GM12878 (cell line): Measurements from ENCODE around the gene RRM2. TPM values are rescaled to one million over a fixed set of nuclear protein-coding genes. Genes with fewer than 3 reads are reported as not detected.
A peak's percentile ranks its signal among the peaks of the same experiment; 100 is the strongest.

ENCODE experiments used
- ATF7 ChIP-seq: fragments of 450-650 bp; IDR thresholded peaks from 2 replicates; pipeline ENCODE4 v1.6.1; 2016; ENCODE audit warnings: low read depth, mild to moderate bottlenecking
- CHD2 ChIP-seq: IDR thresholded peaks from 2 replicates; pipeline ENCODE4 v1.6.1; 2011; ENCODE audit warnings: low read depth, low read length, improper control_type of control experiment, borderline replicate concordance
- CREB1 ChIP-seq: IDR thresholded peaks from 2 replicates; pipeline ENCODE4 v1.6.1; 2012; ENCODE audit warnings: low read depth, mild to moderate bottlenecking, inconsistent platforms
- CTCF ChIP-seq, 3 experiments: IDR thresholded peaks in 2 of 3; conservative IDR thresholded peaks in 1 of 3; 2 replicates each; pipeline ENCODE4 v1.5.1; 2011; ENCODE audit warnings: low read depth in 3 of 3, low read length in 3 of 3, mild to moderate bottlenecking in 3 of 3, control low read depth in 2 of 3, moderate library complexity in 2 of 3, inconsistent platforms in 1 of 3, mixed read lengths in 1 of 3; ENCODE audit not compliant: control insufficient read depth in 2 of 3, insufficient read depth in 1 of 3; ENCODE audit errors: extremely low read depth in 1 of 3
- DPF2 ChIP-seq: fragments of 450-650 bp; IDR thresholded peaks from 2 replicates; pipeline ENCODE4 v1.6.1; 2017; ENCODE audit warnings: mild to moderate bottlenecking
- ELK1 ChIP-seq: IDR thresholded peaks from 2 replicates; pipeline ENCODE4 v1.6.1; 2012; ENCODE audit warnings: low read depth, low read length, improper control_type of control experiment
- JUNB ChIP-seq: IDR thresholded peaks from 2 replicates; pipeline ENCODE4 v1.6.1; 2016; ENCODE audit warnings: antibody characterized with exemption, mild to moderate bottlenecking
- KDM1A ChIP-seq: fragments of 200-600 bp; sonication (generic); IDR thresholded peaks from 2 replicates; pipeline ENCODE4 v1.6.1; 2016; ENCODE audit warnings: borderline replicate concordance
- NR2F1 ChIP-seq: fragments of 450-650 bp; conservative IDR thresholded peaks from 2 replicates; pipeline ENCODE4 v1.6.1; 2017; ENCODE audit warnings: mild to moderate bottlenecking
- POLR2A ChIP-seq: IDR thresholded peaks from 2 replicates; pipeline ENCODE4 v1.6.1; 2011; ENCODE audit warnings: low read depth, mild to moderate bottlenecking, low read length
- POLR2AphosphoS5 ChIP-seq: IDR thresholded peaks from 2 replicates; pipeline ENCODE4 v1.6.1; 2011; ENCODE audit warnings: mild to moderate bottlenecking, low read length, inconsistent platforms
- RAD21 ChIP-seq: IDR thresholded peaks from 2 replicates; pipeline ENCODE4 v1.6.1; 2011; ENCODE audit warnings: mild to moderate bottlenecking, low read depth, low read length, moderate library complexity; ENCODE audit not compliant: insufficient read depth
- SMARCA5 ChIP-seq: fragments of 450-650 bp; IDR thresholded peaks from 2 replicates; pipeline ENCODE4 v1.6.1; 2017; ENCODE audit warnings: mild to moderate bottlenecking
- TCF3 ChIP-seq: IDR thresholded peaks from 2 replicates; pipeline ENCODE4 v1.6.1; 2012; ENCODE audit warnings: low read depth, mild to moderate bottlenecking, low read length, borderline replicate concordance; ENCODE audit not compliant: insufficient read depth
- USF1 ChIP-seq: IDR thresholded peaks from 2 replicates; pipeline ENCODE4 v1.6.1; 2011; ENCODE audit warnings: borderline replicate concordance, low read depth, mild to moderate bottlenecking, moderate library complexity, mixed read lengths, low read length; ENCODE audit not compliant: insufficient read depth; ENCODE audit errors: extremely low read length
- ZBTB4 ChIP-seq: fragments of 450-650 bp; formaldehyde crosslinking; IDR thresholded peaks from 2 replicates; pipeline ENCODE4 v1.4.0; 2022; ENCODE audit warnings: mild to moderate bottlenecking, moderate library complexity
- ZNF217 ChIP-seq: fragments of 450-650 bp; IDR thresholded peaks from 2 replicates; pipeline ENCODE4 v1.6.1; 2017; ENCODE audit warnings: antibody characterized with exemption, mild to moderate bottlenecking
- ZNF384 ChIP-seq: IDR thresholded peaks from 2 replicates; pipeline ENCODE4 v1.6.1; 2012; ENCODE audit warnings: low read depth, mild to moderate bottlenecking, low read length, improper control_type of control experiment, borderline replicate concordance
- ZNF592 ChIP-seq: fragments of 450-650 bp; IDR thresholded peaks from 2 replicates; pipeline ENCODE4 v1.6.1; 2017; ENCODE audit warnings: mild to moderate bottlenecking, moderate library complexity
- polyA plus RNA-seq, 11 experiments: library from polyadenylated mRNA; depleted of rRNA in 4 of 11; unstranded in 6 of 11; stranded (reverse) in 5 of 11; fragments of >200 nt; fragmentation: Nextera tagmentation in 4 of 11; fragmentation: Illumina TruSeq in 1 of 11; extraction: Ambion mirVana in 4 of 11; extraction: Trizol in 1 of 11; gene quantifications; 1 replicate in 1 of 11; 2 replicates in 10 of 11; pipeline versions ENCODE4 v1.2.1 to v1.2.3, GENCODE V29; 2011 to 2016; ENCODE audit warnings: inconsistent platforms in 2 of 11, missing spikeins in 2 of 11, low read depth in 1 of 11
- total RNA-seq, 4 experiments: library from RNA; depleted of rRNA in 3 of 4; stranded (reverse); fragments of >200 nt in 3 of 4; fragmentation: Illumina TruSeq in 1 of 4; extraction: Trizol in 1 of 4; gene quantifications; 2 replicates each; pipeline versions ENCODE4 v1.2.1 to v1.2.3, GENCODE V29; 2013 to 2021

Gene RRM2
- total and polyA plus RNA-seq, 10 of the 15 experiments (the other 5 are each of a cell fraction or from before 2014, with no cell fraction given): 54.4 to 771 (median 159) TPM

GRCh38 chr2:10079870-10080535, 42.5 kb upstream of the RRM2 start, which contains the start of gene CYS1 (continued):
- TF ChIP-seq NR2F1 (peak; percentile 89), USF1 (no peak), ZNF217 (0 out of 2 replicates have a peak, but pooled peaks have one; percentile 32), ELK1 (no peak), ZNF384 (no peak), CTCF (IDR thresholded peaks at IDR 0.05 in 2 of 3, conservative IDR thresholded peaks at IDR 0.05 in 1 of 3; ENCODE audit: control insufficient read depth in 2 of 3, extremely low read depth in 1 of 3, insufficient read depth in 1 of 3, low read depth in 3 of 3, low read length in 3 of 3) (peak in 2 of 3 experiments; percentile 28 to 55; a peak in 3 of 6 replicates), DPF2 (peak; percentile 28; the same call in 1 of the 2 replicates), JUNB (no peak), CREB1 (no peak), RAD21 (peak; percentile 30; the same call in 1 of the 2 replicates), ZNF592 (no peak), POLR2AphosphoS5 (no peak), ZBTB4 (no peak), SMARCA5 (peak; percentile 90), TCF3 (no peak), ATF7 (no peak), KDM1A (no peak), POLR2A (peak; percentile 17; the same call in 1 of the 2 replicates), CHD2 (no peak)
